Adipocyte (in vitro differentiated cells): Measurements from ENCODE around the gene PELO.

Source experiments
- DNase-seq: peaks from one replicate; pipeline ENCODE4 v3.0.0-alpha.2; 2015; ENCODE audit warnings: low read depth
- H3K27me3 ChIP-seq: replicated peaks from 2 replicates; pipeline ENCODE4 v1.7.0; 2013; ENCODE audit warnings: mild to moderate bottlenecking, low read length, moderate library complexity; ENCODE audit not compliant: control insufficient read depth, insufficient read depth
- H3K36me3 ChIP-seq: 2 replicates; pipeline ENCODE4 v1.7.0; 2013; ENCODE audit warnings: low read length, mild to moderate bottlenecking, moderate library complexity; ENCODE audit not compliant: control insufficient read depth, insufficient read depth, severe bottlenecking
- H3K4me1 ChIP-seq: 2 replicates; pipeline ENCODE4 v1.7.0; 2013; ENCODE audit warnings: mild to moderate bottlenecking, low read length, moderate library complexity; ENCODE audit not compliant: control insufficient read depth, insufficient read depth
- H3K4me3 ChIP-seq: 2 replicates; pipeline ENCODE4 v1.7.0; 2013; ENCODE audit warnings: mild to moderate bottlenecking, low read length, moderate library complexity
- H3K9ac ChIP-seq: 2 replicates; pipeline ENCODE4 v1.7.0; 2013; ENCODE audit warnings: mild to moderate bottlenecking, low read length, moderate library complexity
- H3K9me3 ChIP-seq: 2 replicates; pipeline ENCODE4 v1.7.0; 2013; ENCODE audit warnings: mild to moderate bottlenecking, low read length, moderate library complexity; ENCODE audit not compliant: control insufficient read depth

The PELO gene

GRCh38 chr5:52754051-52754450 lies 33.7 kb upstream of the PELO start:
- Histone ChIP-seq H3K36me3 (no peaks in the 10 kb centered on the region), H3K4me1 (peaks cover 12% of the 10 kb centered on the region), H3K4me3 (no peak overlapping the region), H3K27me3 (no peaks in the 10 kb centered on the region), H3K9me3 (no peaks in the 10 kb centered on the region), H3K9ac (no peak overlapping the region)
- no peak for DNase-seq

- Histone ChIP-seq H3K36me3 (no peaks in the 10 kb centered on the region), H3K9me3 (no peaks in the 10 kb centered on the region), H3K4me1 (peaks cover 12% of the 10 kb centered on the region), H3K9ac (no peak overlapping the region), H3K27me3 (no peaks in the 10 kb centered on the region), H3K4me3 (no peak overlapping the region)
- no peak for DNase-seq
These were observed 30.2 kb upstream of the PELO start for GRCh38 chr5:52757527-52757926.

GRCh38 chr5:52758014-52758413 lies 29.7 kb upstream of the PELO start:
- no peak overlapping the region for H3K4me3 ChIP-seq
- no peaks in the 10 kb centered on the region for H3K9me3 ChIP-seq
- H3K27me3 ChIP-seq = no peaks in the 10 kb centered on the region
- no peak overlapping the region for H3K9ac ChIP-seq
- H3K36me3 ChIP-seq = no peaks in the 10 kb centered on the region
- peaks cover 12% of the 10 kb centered on the region for H3K4me1 ChIP-seq
- DNase-seq = no peak

- H3K36me3 ChIP-seq = no peaks in the 10 kb centered on the region
- no peak for DNase-seq
- H3K9me3 ChIP-seq = no peaks in the 10 kb centered on the region
- H3K9ac ChIP-seq = no peak overlapping the region
- no peak overlapping the region for H3K4me3 ChIP-seq
- H3K27me3 ChIP-seq = no peaks in the 10 kb centered on the region
- H3K4me1 ChIP-seq = peaks cover 12% of the 10 kb centered on the region
These were observed 28.4 kb upstream of the PELO start for GRCh38 chr5:52759331-52759730.

- Histone ChIP-seq H3K4me1 (peaks cover 12% of the 10 kb centered on the region), H3K36me3 (no peaks in the 10 kb centered on the region), H3K27me3 (no peaks in the 10 kb centered on the region), H3K9me3 (no peaks in the 10 kb centered on the region), H3K4me3 (no peak overlapping the region), H3K9ac (no peak overlapping the region)
- no peak for DNase-seq
These were observed 26.9 kb upstream of the PELO start for GRCh38 chr5:52760695-52761366.

GRCh38 chr5:52767217-52767743 lies 20.4 kb upstream of the PELO start:
- no peaks in the 10 kb centered on the region for H3K9me3 ChIP-seq
- no peak overlapping the region for H3K9ac ChIP-seq
- H3K4me1 ChIP-seq = no peaks in the 10 kb centered on the region
- H3K4me3 ChIP-seq = no peak overlapping the region
- no peaks in the 10 kb centered on the region for H3K27me3 ChIP-seq
- DNase-seq = peak; percentile 44
- no peaks in the 10 kb centered on the region for H3K36me3 ChIP-seq

- no peaks in the 10 kb centered on the region for H3K27me3 ChIP-seq
- H3K9me3 ChIP-seq = no peaks in the 10 kb centered on the region
- no peaks in the 10 kb centered on the region for H3K4me1 ChIP-seq
- no peak overlapping the region for H3K4me3 ChIP-seq
- no peak for DNase-seq
- H3K36me3 ChIP-seq = no peaks in the 10 kb centered on the region
- no peak overlapping the region for H3K9ac ChIP-seq
These were observed 19.8 kb upstream of the PELO start for GRCh38 chr5:52767766-52768480.

- H3K27me3 ChIP-seq = no peaks in the 10 kb centered on the region
- H3K36me3 ChIP-seq = no peaks in the 10 kb centered on the region
- DNase-seq = peak; percentile 63
- H3K9ac ChIP-seq = no peak overlapping the region
- H3K9me3 ChIP-seq = no peaks in the 10 kb centered on the region
- H3K4me1 ChIP-seq = peaks cover 6% of the 10 kb centered on the region
- no peak overlapping the region for H3K4me3 ChIP-seq
These were observed 18.7 kb upstream of the PELO start for GRCh38 chr5:52769061-52769460.

GRCh38 chr5:52770287-52770939 lies 17.3 kb upstream of the PELO start:
- Histone ChIP-seq H3K4me3 (no peak overlapping the region), H3K4me1 (peaks cover 8% of the 10 kb centered on the region), H3K9ac (no peak overlapping the region), H3K36me3 (no peaks in the 10 kb centered on the region), H3K27me3 (no peaks in the 10 kb centered on the region), H3K9me3 (no peaks in the 10 kb centered on the region)
- DNase-seq = no peak

- DNase-seq = no peak
- Histone ChIP-seq H3K36me3 (no peaks in the 10 kb centered on the region), H3K4me3 (no peak overlapping the region), H3K9me3 (no peaks in the 10 kb centered on the region), H3K27me3 (no peaks in the 10 kb centered on the region), H3K4me1 (peaks cover 8% of the 10 kb centered on the region), H3K9ac (no peak overlapping the region)
These were observed 16.2 kb upstream of the PELO start for GRCh38 chr5:52771343-52772039.

GRCh38 chr5:52772668-52773067 lies 15.0 kb upstream of the PELO start:
- DNase-seq = no peak
- H3K9ac ChIP-seq = no peak overlapping the region
- no peaks in the 10 kb centered on the region for H3K36me3 ChIP-seq
- peaks cover 8% of the 10 kb centered on the region for H3K4me1 ChIP-seq
- H3K4me3 ChIP-seq = no peak overlapping the region
- H3K27me3 ChIP-seq = no peaks in the 10 kb centered on the region
- no peaks in the 10 kb centered on the region for H3K9me3 ChIP-seq
